GM21717 (cell line): ENCODE measurements around the gene FBXW8.

Experiments
- ATAC-seq: cut with Tn5 transposase; IDR thresholded peaks from one replicate; pipeline ENCODE4 v1.9.1; 2021; ENCODE audit warnings: mild to moderate bottlenecking, moderate library complexity; ENCODE audit not compliant: unreplicated experiment

The FBXW8 gene

DNA sequence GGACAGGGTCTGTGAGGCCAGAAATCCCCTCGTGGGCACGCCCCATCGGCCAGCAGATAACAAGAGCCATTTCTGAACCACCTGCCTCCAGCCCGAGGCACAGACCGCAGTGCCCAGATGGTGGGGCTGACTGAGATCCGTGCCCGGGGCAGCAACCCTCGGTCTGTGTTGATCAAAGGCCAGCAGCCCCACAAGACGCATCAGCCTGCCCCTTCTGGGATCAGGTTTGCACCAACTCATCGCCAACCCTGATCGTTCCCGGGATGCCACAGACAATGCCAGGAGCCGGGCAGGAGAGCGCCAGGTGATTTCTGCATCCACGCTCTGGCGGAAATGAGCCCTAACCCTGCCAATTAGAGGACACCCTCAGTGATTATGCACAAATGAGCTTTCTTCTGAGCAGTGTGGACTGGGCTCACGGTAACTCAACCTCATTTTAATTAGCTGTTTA, 124.0 kb downstream of the FBXW8 start:
- no peak for ATAC-seq

- no peak for ATAC-seq
These were observed 124.5 kb downstream of the FBXW8 start for GRCh38 chr12:117035287-117035686.

DNA sequence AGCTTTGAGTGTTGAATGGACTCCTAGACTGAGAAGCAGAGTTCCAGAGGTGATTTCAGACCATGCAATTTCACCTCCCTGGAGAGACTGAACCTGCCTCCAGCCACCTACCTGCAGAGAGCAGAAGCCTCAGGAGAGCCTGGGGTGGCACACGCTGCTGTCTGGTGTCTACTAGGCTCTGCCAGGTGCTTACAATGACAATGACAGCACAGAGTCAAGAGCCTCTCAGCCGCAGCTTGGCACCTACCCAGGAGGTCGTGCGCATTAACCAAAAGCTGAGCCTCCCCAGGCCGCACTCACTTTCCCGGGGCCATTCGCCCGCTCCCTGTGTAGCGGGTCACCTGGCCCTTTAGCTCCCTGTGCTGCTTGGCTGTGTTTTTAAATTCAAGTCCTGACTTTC, 125.3 kb downstream of the FBXW8 start:
- no peak for ATAC-seq

- ATAC-seq, result no peak
These were observed 125.8 kb downstream of the FBXW8 start for GRCh38 chr12:117036547-117036946.

DNA sequence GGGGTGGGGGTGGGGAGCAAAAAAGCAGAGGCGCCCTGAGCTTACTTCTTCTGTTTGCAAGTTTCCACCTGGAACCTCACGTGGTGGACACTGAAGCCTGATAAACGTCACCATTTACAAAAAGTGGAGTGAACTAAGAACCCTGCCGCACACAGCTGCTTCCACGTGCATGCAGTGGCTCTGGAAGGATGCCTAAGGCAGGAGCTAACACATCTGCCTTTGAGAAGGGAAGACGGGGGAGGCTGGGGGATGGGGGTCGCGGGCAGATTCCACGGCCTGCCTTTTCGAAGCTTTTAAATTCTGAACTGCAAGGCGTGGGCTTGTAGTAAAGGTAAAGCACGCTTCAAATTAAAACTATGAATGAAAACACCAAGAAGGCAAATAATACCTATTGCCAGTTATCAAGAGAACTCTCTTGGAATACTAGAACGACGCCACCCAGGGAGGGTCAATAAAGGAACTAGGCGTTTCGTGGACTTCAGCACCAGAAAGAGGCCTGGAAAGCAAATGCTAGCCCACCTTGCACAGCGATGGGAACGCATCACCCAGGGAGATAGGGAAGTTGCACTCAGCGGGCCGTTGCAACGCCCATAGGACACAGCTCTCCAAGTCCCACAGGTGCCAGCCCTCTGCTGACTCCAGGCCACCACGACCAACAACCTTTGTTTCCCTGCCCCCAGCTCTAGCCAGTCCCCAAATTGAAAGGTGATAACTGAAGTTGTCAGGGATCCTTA, 126.7 kb downstream of the FBXW8 start:
- ATAC-seq, result no peak

- no peak for ATAC-seq
These were observed 127.4 kb downstream of the FBXW8 start for GRCh38 chr12:117038023-117038680.

DNA sequence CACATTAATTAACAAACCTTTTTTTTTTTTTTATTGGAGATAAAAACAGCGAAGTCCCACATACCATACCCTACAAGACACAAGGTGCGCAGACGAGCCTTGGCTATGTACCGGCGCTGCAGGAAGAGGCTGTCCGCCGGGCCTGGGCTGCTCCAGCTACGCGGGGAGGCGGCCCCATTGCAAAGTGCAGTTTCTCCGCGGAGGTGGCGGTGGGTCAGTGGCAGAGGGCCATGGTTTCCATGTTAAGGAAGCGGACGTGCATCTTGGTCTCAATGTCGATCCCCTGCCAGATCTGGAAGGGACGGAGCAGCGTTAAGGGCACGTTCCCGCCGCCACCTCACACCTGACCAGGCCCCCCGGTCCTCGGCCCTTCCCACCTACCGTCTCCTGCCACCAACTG, 128.2 kb downstream of the FBXW8 start:
- ATAC-seq, result no peak

GRCh38 chr12:117039891-117040309, 129.2 kb downstream of the FBXW8 start:
- ATAC-seq, result no peak

DNA sequence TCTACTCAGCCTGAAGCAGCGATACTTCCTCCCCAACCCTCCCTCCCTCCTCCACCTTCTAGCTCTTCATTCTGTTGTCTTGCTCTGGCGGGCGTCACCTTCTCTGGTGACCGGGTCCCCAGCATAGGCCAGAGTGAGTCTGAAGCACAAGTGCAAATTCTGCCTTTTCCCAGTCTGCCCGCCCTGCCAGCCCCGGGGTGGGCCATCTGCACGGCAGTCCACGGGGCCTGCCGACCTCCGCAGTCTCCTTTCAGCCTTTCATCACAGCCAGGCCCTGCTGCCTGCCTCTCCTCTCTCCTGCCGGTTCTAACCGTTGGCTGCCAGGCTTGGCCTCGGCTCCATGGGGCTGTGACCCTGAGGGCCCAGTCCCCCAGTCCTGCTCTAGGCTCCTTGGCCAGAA, 129.7 kb downstream of the FBXW8 start:
- ATAC-seq, result no peak

DNA sequence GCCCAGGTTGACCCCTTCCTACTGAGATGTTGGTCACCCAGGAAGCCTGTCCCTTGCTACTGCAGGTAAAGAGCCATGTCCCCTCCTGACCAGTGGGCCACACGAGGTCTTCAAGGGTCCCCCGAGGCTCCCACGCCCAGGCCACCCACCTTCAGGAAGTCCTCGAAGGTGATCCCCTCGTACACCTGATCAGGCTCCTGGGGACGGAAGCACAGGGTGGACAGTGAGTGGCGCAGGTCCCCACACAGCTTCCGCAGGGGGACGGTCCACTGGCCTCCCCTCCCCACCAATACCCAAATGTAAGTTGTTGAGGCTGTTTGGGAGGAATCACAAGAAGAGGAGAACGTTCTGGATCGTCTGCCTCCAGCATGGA, 131.0 kb downstream of the FBXW8 start:
- ATAC-seq, result no peak

DNA sequence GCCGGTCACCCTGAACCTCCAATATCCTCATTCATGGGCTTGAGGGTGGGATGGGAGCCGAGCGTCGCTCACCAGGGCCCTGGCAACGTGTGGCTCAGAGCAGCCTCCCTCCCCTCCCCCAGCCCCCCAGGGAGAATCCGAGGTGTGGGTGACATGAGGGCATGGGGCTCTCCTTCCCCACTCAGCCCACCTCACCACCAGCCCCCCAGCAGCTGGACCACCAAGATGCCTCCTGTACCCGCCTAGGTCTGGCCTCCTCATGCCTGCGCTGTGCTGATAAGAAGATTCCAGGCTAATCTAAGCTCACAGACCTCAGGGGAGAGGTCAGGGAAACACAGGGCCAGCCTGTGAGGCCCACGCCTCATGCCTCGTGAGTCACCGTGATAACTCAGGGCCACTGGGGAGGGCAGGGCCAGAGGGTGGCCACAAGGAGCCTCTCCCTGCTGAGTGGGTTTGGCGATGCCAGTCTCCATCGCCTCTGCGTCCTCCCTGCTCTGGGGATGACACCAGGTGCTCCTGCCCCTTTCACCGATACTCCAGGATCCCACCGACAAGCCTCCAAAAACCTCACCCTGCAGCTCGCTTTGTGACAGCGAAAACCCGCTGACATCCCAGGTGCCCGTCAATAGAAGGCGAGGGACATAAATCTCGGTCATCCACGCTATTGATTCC, 131.6 kb downstream of the FBXW8 start:
- no peak for ATAC-seq

DNA sequence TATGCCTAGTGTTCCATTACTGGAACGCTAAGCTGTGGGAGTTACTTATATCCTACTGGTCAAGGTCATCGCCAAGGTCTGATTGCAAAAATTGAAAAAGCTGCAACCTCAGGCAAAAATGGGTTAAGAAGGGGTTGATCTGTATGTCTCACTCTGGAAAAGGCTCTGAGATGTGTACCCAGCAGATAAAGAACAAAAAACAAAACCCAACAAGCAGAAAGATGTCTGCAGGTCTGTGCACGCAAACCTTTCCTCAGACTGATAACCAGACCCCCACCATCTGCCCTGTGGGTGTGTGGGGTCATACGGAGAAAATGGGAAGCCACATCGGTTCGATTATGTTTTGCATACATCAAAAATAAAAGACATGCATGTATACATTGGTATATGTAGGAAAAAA, 132.1 kb downstream of the FBXW8 start:
- ATAC-seq, result no peak

GRCh38 chr12:117044311-117044710, 133.6 kb downstream of the FBXW8 start:
- no peak for ATAC-seq

- ATAC-seq, result no peak
These were observed 134.0 kb downstream of the FBXW8 start for GRCh38 chr12:117044790-117045159.

GRCh38 chr12:117045160-117046010, 134.6 kb downstream of the FBXW8 start:
- ATAC-seq, result no peak

- no peak for ATAC-seq
These were observed 135.2 kb downstream of the FBXW8 start for GRCh38 chr12:117046011-117046369.

- ATAC-seq, result no peak
These were observed 135.7 kb downstream of the FBXW8 start for GRCh38 chr12:117046425-117046824.

DNA sequence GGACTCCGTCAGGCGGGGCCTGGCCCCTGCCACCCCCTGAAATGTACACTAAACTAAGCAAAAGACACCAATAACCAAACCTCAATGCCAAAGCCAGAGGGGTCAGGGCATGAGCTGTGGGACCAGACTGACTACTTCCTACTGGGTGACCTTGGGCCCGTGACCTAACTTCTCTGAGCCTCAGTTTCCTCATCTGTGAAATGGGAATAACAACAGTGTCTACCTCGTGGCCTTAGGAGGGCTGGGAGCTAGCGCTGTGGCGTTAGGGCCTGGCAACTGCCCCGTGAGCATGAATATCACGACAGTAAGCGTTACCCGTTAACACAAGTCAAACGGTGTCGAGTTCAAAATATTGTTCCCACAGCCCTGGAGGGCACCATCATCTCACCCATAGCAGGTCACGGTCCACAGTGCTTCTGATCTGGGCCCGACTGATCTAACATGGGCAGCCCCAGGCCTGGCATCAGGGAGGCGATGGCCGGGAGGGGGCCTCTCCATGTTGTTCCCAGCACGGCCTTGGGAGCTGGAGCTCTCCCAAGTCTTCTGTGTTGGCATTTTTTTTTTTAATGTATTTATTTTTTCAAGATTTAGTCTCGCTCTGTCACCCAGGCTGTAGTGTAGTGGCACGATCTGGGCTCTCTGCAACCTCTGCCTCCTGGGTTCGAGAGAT, 136.2 kb downstream of the FBXW8 start:
- no peak for ATAC-seq

DNA sequence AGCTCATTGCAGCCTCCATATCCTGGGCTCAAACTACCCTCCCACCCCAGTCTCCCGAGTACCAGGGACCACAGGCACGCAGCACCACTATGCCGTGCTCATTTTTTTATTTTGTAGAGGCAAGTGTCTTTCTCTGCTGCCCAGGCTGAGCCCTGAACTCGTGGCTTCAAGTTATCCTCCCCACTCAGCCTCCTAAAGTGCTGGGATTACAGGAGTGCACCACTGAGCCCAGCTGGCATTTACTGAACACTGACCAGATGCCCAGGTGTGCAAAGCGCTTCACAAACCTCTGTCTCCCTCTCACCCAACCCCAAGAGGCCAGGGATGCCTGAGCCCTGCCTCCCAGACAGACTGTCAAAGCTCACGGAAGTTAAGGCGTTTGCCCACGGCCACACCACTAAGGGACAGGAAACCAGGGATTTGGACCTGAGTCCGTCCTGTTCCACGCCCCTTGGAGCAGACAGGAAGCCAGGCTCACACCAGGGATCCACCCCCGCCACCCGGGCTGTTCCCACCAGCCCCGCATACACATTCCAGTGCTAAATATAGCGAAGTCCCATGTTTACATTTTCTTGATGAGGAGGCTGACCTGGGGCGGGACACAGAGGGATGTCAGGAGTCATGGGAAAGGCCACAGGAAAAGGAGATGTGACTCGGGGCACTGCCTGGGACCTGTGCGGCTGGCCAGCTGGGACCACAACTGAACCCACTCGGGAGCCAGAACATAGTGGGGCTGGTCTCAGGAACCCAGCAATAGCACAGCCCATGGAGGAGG, 137.2 kb downstream of the FBXW8 start:
- ATAC-seq, result no peak

- no peak for ATAC-seq
These were observed 137.8 kb downstream of the FBXW8 start for GRCh38 chr12:117048585-117048904.
